ENCODE results near the gene KCNQ1. TPM values are rescaled to one million over a fixed set of nuclear protein-coding genes. Genes with fewer than 3 reads are reported as not detected.

The KCNQ1 gene
- total and polyA plus RNA-seq, 2 donors (not counting 1 experiment from before 2014, with no cell fraction given) = not detected

GRCh38 chr11:2816941-2817421 is 372.2 kb downstream of the KCNQ1 start:
- Histone ChIP-seq H2AFZ (ENCODE audit: low read length) (no peak overlapping the region), H3K4me2 (ENCODE audit: extremely low read depth, insufficient read depth, low read length) (peak overlapping the region; percentile 20)
- TF ChIP-seq EZH2 (IDR thresholded peaks at IDR 0.05; ENCODE audit: low read length, missing control alignments) (no peak), CTCF (conservative IDR thresholded peaks at IDR 0.05 in 1 of 2, IDR thresholded peaks at IDR 0.05 in 1 of 2; ENCODE audit: low read depth in 1 of 2, low read length in 2 of 2) (no peak)

GRCh38 chr11:2817431-2817830 is 372.6 kb downstream of the KCNQ1 start:
- no peak overlapping the region for H3K27ac ChIP-seq (ENCODE audit: insufficient read depth, low read length)
- peak overlapping the region; percentile 20 for H3K4me2 ChIP-seq (ENCODE audit: extremely low read depth, insufficient read depth, low read length)
- H3K36me3 ChIP-seq (ENCODE audit: control insufficient read depth, insufficient read depth, low read length) = no peaks in the 10 kb centered on the region
- peaks cover 8% of the 10 kb centered on the region for H3K4me1 ChIP-seq (ENCODE audit: control insufficient read depth, extremely low read depth, insufficient read depth, low read length)
- no peaks in the 10 kb centered on the region for H3K79me2 ChIP-seq (ENCODE audit: control insufficient read depth, insufficient read depth, low read length)
- H2AFZ ChIP-seq (ENCODE audit: low read length) = no peak overlapping the region
- H3K27me3 ChIP-seq (ENCODE audit: control insufficient read depth, insufficient read depth, low read length) = no peaks in the 10 kb centered on the region
- TF ChIP-seq EZH2 (IDR thresholded peaks at IDR 0.05; ENCODE audit: low read length, missing control alignments) (no peak), CTCF (conservative IDR thresholded peaks at IDR 0.05 in 1 of 2, IDR thresholded peaks at IDR 0.05 in 1 of 2; ENCODE audit: low read depth in 1 of 2, low read length in 2 of 2) (no peak)
- no peaks in the 10 kb centered on the region for H4K20me1 ChIP-seq (ENCODE audit: control insufficient read depth, extremely low read depth, insufficient read depth, low read length)
- no peak overlapping the region for H3K9ac ChIP-seq (ENCODE audit: insufficient read depth, low read length)
- H3K4me3 ChIP-seq (replicated peaks in 1 of 4; ENCODE audit: control extremely low read depth in 1 of 4, insufficient read depth in 1 of 4, low read depth in 3 of 4, low read length in 4 of 4) = no peak overlapping the region
- DNase-seq (ENCODE audit: low read depth in 2 of 2) = no peak
- no peaks in the 10 kb centered on the region for H3K9me3 ChIP-seq (ENCODE audit: control insufficient read depth, insufficient read depth, low read depth, low read length)

More at GRCh38 chr11:2816941-2817421, 372.2 kb downstream of the KCNQ1 start:
- Histone ChIP-seq H3K9me3 (ENCODE audit: control insufficient read depth, insufficient read depth, low read depth, low read length) (no peaks in the 10 kb centered on the region), H4K20me1 (ENCODE audit: control insufficient read depth, extremely low read depth, insufficient read depth, low read length) (no peaks in the 10 kb centered on the region), H3K4me3 (replicated peaks in 1 of 4; ENCODE audit: control extremely low read depth in 1 of 4, insufficient read depth in 1 of 4, low read depth in 3 of 4, low read length in 4 of 4) (no peak overlapping the region), H3K9ac (ENCODE audit: insufficient read depth, low read length) (no peak overlapping the region), H3K4me1 (ENCODE audit: control insufficient read depth, extremely low read depth, insufficient read depth, low read length) (peaks cover 8% of the 10 kb centered on the region), H3K27me3 (ENCODE audit: control insufficient read depth, insufficient read depth, low read length) (no peaks in the 10 kb centered on the region), H3K36me3 (ENCODE audit: control insufficient read depth, insufficient read depth, low read length) (no peaks in the 10 kb centered on the region), H3K79me2 (ENCODE audit: control insufficient read depth, insufficient read depth, low read length) (no peaks in the 10 kb centered on the region), H3K27ac (ENCODE audit: insufficient read depth, low read length) (no peak overlapping the region)
- peak; percentile 85 to 86 for DNase-seq (ENCODE audit: low read depth in 2 of 2)

GRCh38 chr11:2818021-2818420 is 373.2 kb downstream of the KCNQ1 start:
- H3K4me2 ChIP-seq (ENCODE audit: extremely low read depth, insufficient read depth, low read length) = no peak overlapping the region
- H3K27ac ChIP-seq (ENCODE audit: insufficient read depth, low read length) = no peak overlapping the region
- no peaks in the 10 kb centered on the region for H3K36me3 ChIP-seq (ENCODE audit: control insufficient read depth, insufficient read depth, low read length)
- no peaks in the 10 kb centered on the region for H3K79me2 ChIP-seq (ENCODE audit: control insufficient read depth, insufficient read depth, low read length)
- no peak overlapping the region for H3K9ac ChIP-seq (ENCODE audit: insufficient read depth, low read length)
- no peaks in the 10 kb centered on the region for H4K20me1 ChIP-seq (ENCODE audit: control insufficient read depth, extremely low read depth, insufficient read depth, low read length)
- no peaks in the 10 kb centered on the region for H3K9me3 ChIP-seq (ENCODE audit: control insufficient read depth, insufficient read depth, low read depth, low read length)
- H3K27me3 ChIP-seq (ENCODE audit: control insufficient read depth, insufficient read depth, low read length) = no peaks in the 10 kb centered on the region
- H3K4me3 ChIP-seq (replicated peaks in 1 of 4; ENCODE audit: control extremely low read depth in 1 of 4, insufficient read depth in 1 of 4, low read depth in 3 of 4, low read length in 4 of 4) = no peak overlapping the region
- no peak overlapping the region for H2AFZ ChIP-seq (ENCODE audit: low read length)
- peaks cover 7% of the 10 kb centered on the region for H3K4me1 ChIP-seq (ENCODE audit: control insufficient read depth, extremely low read depth, insufficient read depth, low read length)
- DNase-seq (ENCODE audit: low read depth in 2 of 2) = no peak
- TF ChIP-seq EZH2 (IDR thresholded peaks at IDR 0.05; ENCODE audit: low read length, missing control alignments) (no peak), CTCF (conservative IDR thresholded peaks at IDR 0.05 in 1 of 2, IDR thresholded peaks at IDR 0.05 in 1 of 2; ENCODE audit: low read depth in 1 of 2, low read length in 2 of 2) (no peak)

Data from fibroblast of lung (primary cell).